Bronchial epithelial cell (primary cell): Measurements from ENCODE around the gene NEK10. TPM values are rescaled to one million over a fixed set of nuclear protein-coding genes. Genes with fewer than 3 reads are reported as not detected.

ENCODE experiments used
- DNase-seq: peaks from one replicate; pipeline ENCODE4 v3.0.0-alpha.2; 2010; ENCODE audit warnings: low read depth
- FAIRE-seq: peaks from 2 replicates; lab custom pipeline; 2011; peaks lifted over from hg19 to GRCh38; lab: Jason Lieb, UNC
- H3K27me3 ChIP-seq: 2 replicates; pipeline ENCODE4 v1.5.1; 2011; ENCODE audit warnings: low read length; ENCODE audit not compliant: control insufficient read depth, insufficient read depth
- H3K36me3 ChIP-seq: 2 replicates; pipeline ENCODE4 v1.5.1; 2011; ENCODE audit warnings: low read length; ENCODE audit not compliant: control insufficient read depth, insufficient read depth
- H3K4me3 ChIP-seq: 2 replicates; pipeline ENCODE4 v1.5.1; 2011; ENCODE audit warnings: mild to moderate bottlenecking, low read depth, low read length, control low read depth
- total RNA-seq: library from RNA; depleted of rRNA; stranded (reverse); fragments of >200 nt; gene quantifications from 2 replicates; pipeline ENCODE4 v1.2.1, GENCODE V29; 2014
- TF ChIP-seq, protein P1 (sequence below): IDR thresholded peaks from 2 replicates; pipeline ENCODE4 v1.5.1; 2011; ENCODE audit warnings: mild to moderate bottlenecking, moderate library complexity, low read length, control low read depth, inconsistent platforms; ENCODE audit not compliant: insufficient read depth, severe bottlenecking

NEK10 gene
- total RNA-seq, 1 donor from 2014 or later, result 1.1 TPM

DNA sequence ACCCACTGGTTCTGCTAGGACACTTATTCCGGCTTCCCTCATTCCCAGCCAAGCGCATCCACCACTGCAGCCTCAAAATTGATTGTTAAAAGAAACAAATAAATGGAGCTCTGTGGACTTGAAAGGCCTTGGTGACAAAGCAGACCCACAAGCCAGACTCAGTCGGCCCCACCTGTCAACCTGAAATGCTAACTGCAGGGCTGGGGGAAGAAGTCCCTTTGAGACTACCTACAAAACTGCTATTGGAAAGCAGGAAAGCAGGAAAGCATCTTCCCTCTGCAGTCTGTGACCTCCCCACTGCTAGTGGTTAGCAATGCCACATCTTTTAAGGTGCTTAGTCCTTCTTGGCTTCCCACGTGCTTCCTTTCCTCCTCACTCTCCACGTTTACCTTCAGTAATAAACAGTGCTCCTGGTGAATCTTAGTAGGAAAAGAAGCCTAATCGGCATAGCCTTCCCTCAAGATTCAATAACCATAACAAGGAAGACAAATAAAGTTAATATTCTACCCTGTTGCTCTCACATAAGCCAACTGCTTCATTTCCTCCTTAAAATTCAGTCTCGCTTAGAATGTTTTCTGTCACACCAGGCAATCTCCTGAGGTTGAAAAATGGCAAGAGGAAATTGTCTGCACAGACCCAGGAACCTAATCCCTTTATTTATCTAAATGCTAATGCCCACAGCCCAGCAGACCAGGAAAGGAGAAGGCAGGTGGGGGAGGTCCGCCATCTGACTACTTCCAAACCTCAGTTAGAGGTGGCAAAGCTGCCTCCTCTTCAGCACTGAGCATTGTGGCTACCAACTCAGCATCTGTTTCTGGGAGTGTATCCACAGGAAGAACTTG, 296.2 kb downstream of the NEK10 start:
- FAIRE-seq, result no peak
- no peak for DNase-seq
- TF ChIP-seq, protein P1, sequence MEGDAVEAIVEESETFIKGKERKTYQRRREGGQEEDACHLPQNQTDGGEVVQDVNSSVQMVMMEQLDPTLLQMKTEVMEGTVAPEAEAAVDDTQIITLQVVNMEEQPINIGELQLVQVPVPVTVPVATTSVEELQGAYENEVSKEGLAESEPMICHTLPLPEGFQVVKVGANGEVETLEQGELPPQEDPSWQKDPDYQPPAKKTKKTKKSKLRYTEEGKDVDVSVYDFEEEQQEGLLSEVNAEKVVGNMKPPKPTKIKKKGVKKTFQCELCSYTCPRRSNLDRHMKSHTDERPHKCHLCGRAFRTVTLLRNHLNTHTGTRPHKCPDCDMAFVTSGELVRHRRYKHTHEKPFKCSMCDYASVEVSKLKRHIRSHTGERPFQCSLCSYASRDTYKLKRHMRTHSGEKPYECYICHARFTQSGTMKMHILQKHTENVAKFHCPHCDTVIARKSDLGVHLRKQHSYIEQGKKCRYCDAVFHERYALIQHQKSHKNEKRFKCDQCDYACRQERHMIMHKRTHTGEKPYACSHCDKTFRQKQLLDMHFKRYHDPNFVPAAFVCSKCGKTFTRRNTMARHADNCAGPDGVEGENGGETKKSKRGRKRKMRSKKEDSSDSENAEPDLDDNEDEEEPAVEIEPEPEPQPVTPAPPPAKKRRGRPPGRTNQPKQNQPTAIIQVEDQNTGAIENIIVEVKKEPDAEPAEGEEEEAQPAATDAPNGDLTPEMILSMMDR, result no peak
- no peak overlapping the region for H3K4me3 ChIP-seq
- no peaks in the 10 kb centered on the region for H3K27me3 ChIP-seq
- no peaks in the 10 kb centered on the region for H3K36me3 ChIP-seq

DNA sequence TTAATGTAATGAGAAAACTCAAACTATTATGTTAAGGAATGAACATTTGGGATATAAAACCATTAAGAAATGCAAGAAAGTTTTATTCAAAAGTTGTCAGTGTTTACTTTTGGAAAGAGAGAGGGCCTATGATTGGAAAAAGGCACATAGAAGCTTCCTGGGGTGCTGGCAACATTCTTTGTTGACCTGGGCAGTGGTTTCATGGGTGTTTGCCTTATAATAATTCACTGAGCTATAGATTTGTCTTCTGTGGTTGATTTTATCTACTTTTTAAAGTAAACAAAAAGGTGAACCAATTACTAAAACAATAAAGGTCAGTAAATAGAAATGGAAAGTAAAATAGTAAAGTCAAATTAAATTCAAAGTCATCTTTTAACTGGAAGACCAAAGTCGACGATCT, 308.8 kb downstream of the NEK10 start:
- Histone ChIP-seq H3K36me3 (no peaks in the 10 kb centered on the region), H3K27me3 (no peaks in the 10 kb centered on the region), H3K4me3 (no peak overlapping the region)
- TF ChIP-seq, protein P1, result no peak
- DNase-seq, result no peak
- no peak for FAIRE-seq

Other genes starting within 250 kb of the NEK10 start
- 91.4 and 96.6 TPM in 2 replicates for gene SLC4A7, start 115.0 kb upstream of the NEK10 start, total RNA-seq